ENCODE results near the gene TMEM43. TPM values are rescaled to one million over a fixed set of nuclear protein-coding genes. Genes with fewer than 3 reads are reported as not detected.

The TMEM43 gene
- total RNA-seq, 1 experiment from 2014 or later: 36.7 TPM

DNA sequence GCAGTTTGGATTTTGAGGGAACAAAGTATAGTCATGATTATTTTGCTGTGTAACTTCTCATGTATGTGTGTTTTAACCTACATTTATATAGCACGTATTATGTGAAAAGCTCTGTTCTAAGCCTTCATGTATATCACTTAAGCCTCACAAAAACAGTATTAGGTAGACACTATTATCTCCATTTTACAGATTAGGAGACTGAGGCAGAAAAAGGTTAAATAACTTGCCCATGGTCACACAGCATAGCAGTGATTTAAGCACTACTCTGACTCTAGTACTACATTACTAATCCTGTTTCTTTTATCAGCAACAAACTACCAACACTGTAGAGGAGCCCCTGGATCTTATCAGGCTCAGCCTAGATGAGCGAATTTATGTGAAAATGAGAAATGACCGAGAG lies 56.4 kb downstream of the TMEM43 start:
- no peaks in the 10 kb centered on the region for H3K27me3 Mint-ChIP-seq (ENCODE audit: low read depth)
- no peaks in the 10 kb centered on the region for H3K4me1 ChIP-seq (ENCODE audit: insufficient read depth, low read length)
- H3K79me2 ChIP-seq (ENCODE audit: insufficient read depth, low read length): peaks cover 8% of the 10 kb centered on the region; the same call in 1 of the 2 replicates
- no peak overlapping the region for H3K9ac ChIP-seq (ENCODE audit: extremely low read depth, insufficient read length, low read length)
- no peak overlapping the region for H3K4ac ChIP-seq (ENCODE audit: low read depth, low read length)
- no peak for DNase-seq
- no peak overlapping the region for H3K56ac ChIP-seq (ENCODE audit: insufficient read length, low read depth, low read length)
- no peak overlapping the region for H3K14ac ChIP-seq (ENCODE audit: insufficient read depth, low read length)
- no peak overlapping the region for H2BK5ac ChIP-seq (ENCODE audit: insufficient read length, low read length)
- no peak overlapping the region for H4K91ac ChIP-seq (ENCODE audit: insufficient read length, low read depth, low read length)
- WGBS (ENCODE audit: extremely low coverage, insufficient read length, low lambda C conversion rate): no CpG with 5 or more reads among the region's 3 CpGs
- H4K20me1 ChIP-seq (ENCODE audit: control insufficient read depth, insufficient read depth, insufficient read length): no peaks in the 10 kb centered on the region
- peaks cover 2% of the 10 kb centered on the region for H3K79me1 ChIP-seq (ENCODE audit: insufficient read depth, low read depth, low read length, poor library complexity, severe bottlenecking)
- no peak overlapping the region for H3K27ac Mint-ChIP-seq
- no peak overlapping the region for H2BK12ac ChIP-seq (ENCODE audit: insufficient read length, low read depth, low read length)
- H3K4me3 Mint-ChIP-seq: no peak overlapping the region
- peaks cover 19 to 23% of the 10 kb centered on the region in 2 experiments for H3K4me1 Mint-ChIP-seq
- H2AK5ac ChIP-seq (ENCODE audit: insufficient read length, low read length): no peak overlapping the region
- H3K27ac ChIP-seq (ENCODE audit: insufficient read length, low read depth, low read length): no peak overlapping the region
- H2BK15ac ChIP-seq (ENCODE audit: low read depth, low read length): no peak overlapping the region
- TF ChIP-seq, protein P1, sequence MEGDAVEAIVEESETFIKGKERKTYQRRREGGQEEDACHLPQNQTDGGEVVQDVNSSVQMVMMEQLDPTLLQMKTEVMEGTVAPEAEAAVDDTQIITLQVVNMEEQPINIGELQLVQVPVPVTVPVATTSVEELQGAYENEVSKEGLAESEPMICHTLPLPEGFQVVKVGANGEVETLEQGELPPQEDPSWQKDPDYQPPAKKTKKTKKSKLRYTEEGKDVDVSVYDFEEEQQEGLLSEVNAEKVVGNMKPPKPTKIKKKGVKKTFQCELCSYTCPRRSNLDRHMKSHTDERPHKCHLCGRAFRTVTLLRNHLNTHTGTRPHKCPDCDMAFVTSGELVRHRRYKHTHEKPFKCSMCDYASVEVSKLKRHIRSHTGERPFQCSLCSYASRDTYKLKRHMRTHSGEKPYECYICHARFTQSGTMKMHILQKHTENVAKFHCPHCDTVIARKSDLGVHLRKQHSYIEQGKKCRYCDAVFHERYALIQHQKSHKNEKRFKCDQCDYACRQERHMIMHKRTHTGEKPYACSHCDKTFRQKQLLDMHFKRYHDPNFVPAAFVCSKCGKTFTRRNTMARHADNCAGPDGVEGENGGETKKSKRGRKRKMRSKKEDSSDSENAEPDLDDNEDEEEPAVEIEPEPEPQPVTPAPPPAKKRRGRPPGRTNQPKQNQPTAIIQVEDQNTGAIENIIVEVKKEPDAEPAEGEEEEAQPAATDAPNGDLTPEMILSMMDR (conservative IDR thresholded peaks at IDR 0.05): no peak
- H4K5ac ChIP-seq (ENCODE audit: insufficient read length, low read depth, low read length): no peak overlapping the region
- no peaks in the 10 kb centered on the region for H3K27me3 ChIP-seq (ENCODE audit: insufficient read depth, low read length)
- H2BK20ac ChIP-seq (ENCODE audit: low read depth, low read length, poor library complexity, severe bottlenecking): no peak overlapping the region
- H2AFZ ChIP-seq (ENCODE audit: low read length): no peak overlapping the region
- no peak overlapping the region for H4K8ac ChIP-seq (replicated peaks; ENCODE audit: insufficient read length, low read depth, low read length)
- no peaks in the 10 kb centered on the region for H3K9me3 ChIP-seq (ENCODE audit: control insufficient read depth, low read depth, low read length)
- H3K4me2 ChIP-seq (ENCODE audit: insufficient read depth, insufficient read length, low read length): no peak overlapping the region
- peaks cover 0 to 3% of the 10 kb centered on the region in 2 experiments; a peak in 1 of 5 replicates for H3K9me3 Mint-ChIP-seq
- H3T11ph ChIP-seq (ENCODE audit: low read length): no peak overlapping the region
- no peak overlapping the region for H2BK120ac ChIP-seq (ENCODE audit: low read depth, low read length, poor library complexity, severe bottlenecking)
- peaks cover 13% of the 10 kb centered on the region for H3K23me2 ChIP-seq (ENCODE audit: insufficient read length, low read depth, low read length, poor library complexity, severe bottlenecking)
- no peak overlapping the region for H3K23ac ChIP-seq (ENCODE audit: insufficient read length, low read depth, low read length)
- H3K18ac ChIP-seq (ENCODE audit: insufficient read length, low read depth, low read length): no peak overlapping the region
- peaks cover 22 to 42% (median 37%) of the 10 kb centered on the region in 3 experiments for H3K36me3 Mint-ChIP-seq (ENCODE audit: insufficient read depth in 1 of 3, low read depth in 3 of 3)
